Measurements from ENCODE around the gene CFAP20DC. TPM values are rescaled to one million over a fixed set of nuclear protein-coding genes. Genes with fewer than 3 reads are reported as not detected.

CFAP20DC gene
- total and polyA plus RNA-seq, 2 of the 8 experiments (the other 6 are each of a cell fraction or from before 2014, with no cell fraction given), result 2.2 to 2.8 TPM

DNA sequence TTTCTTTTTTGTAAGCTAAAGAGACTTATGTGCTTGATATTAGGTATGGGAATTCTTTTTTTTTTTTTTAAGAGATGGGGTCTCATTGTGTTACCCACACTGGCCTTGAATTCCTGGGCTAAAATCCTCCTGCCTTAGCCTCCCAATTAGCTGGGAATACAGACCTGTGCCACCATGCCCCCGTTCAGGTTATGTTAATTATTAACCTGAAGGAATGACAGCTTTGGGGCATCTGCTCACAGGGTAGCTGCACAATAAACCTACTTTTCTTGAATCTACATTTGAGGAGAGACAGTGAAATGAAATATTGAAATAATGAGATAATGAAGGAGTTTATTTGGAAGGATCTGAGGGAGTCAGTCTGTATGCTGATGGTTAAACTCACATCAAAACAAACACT lies 225.0 kb downstream of the CFAP20DC start:
- Histone ChIP-seq H2BK15ac (ENCODE audit: low read length) (no peak overlapping the region), H2BK120ac (replicated peaks; ENCODE audit: low read depth, low read length) (no peak overlapping the region), H3K4me3 (ENCODE audit: extremely low read depth in 1 of 4, insufficient read depth in 2 of 4, low read depth in 3 of 4, low read length in 4 of 4) (no peak overlapping the region), H3K79me1 (ENCODE audit: low read depth, low read length) (no peaks in the 10 kb centered on the region), H3K9me3 (ENCODE audit: insufficient read depth in 2 of 2, low read depth in 1 of 2, low read length in 1 of 2) (no peaks in the 10 kb centered on the region), H3K14ac (ENCODE audit: insufficient read length) (no peak overlapping the region), H3K4me2 (ENCODE audit: insufficient read depth in 1 of 2, low read depth in 2 of 2, low read length in 2 of 2) (no peak overlapping the region), H2BK5ac (ENCODE audit: low read depth, low read length) (no peak overlapping the region), H3K23ac (ENCODE audit: insufficient read length) (no peak overlapping the region), H4K91ac (replicated peaks; ENCODE audit: insufficient read length, low read length) (no peak overlapping the region), H4K5ac (ENCODE audit: insufficient read length, low read depth, low read length) (no peak overlapping the region), H2AFZ (ENCODE audit: low read length) (no peak overlapping the region), H3K36me3 (ENCODE audit: control insufficient read depth in 2 of 4, insufficient read depth in 4 of 4, low read length in 3 of 4) (peaks cover 0 to 2% (median 0%) of the 10 kb centered on the region in 4 experiments; a peak in 2 of 8 replicates), H3K18ac (ENCODE audit: extremely low read depth, low read length) (no peak overlapping the region), H2AK5ac (ENCODE audit: low read depth, low read length) (no peak overlapping the region), H3K27me3 (replicated peaks in 1 of 4; ENCODE audit: control insufficient read depth in 3 of 4, extremely low read depth in 1 of 4, insufficient read depth in 3 of 4, low read length in 3 of 4) (no peaks in the 10 kb centered on the region), H2BK12ac (ENCODE audit: low read depth, low read length) (no peak overlapping the region), H3K56ac (replicated peaks; ENCODE audit: insufficient read length, low read depth, low read length) (no peak overlapping the region), H2BK20ac (ENCODE audit: low read length) (no peak overlapping the region), H3K23me2 (ENCODE audit: low read depth, low read length) (no peaks in the 10 kb centered on the region), H3K9ac (replicated peaks in 1 of 4; ENCODE audit: extremely low read depth in 1 of 4, low read depth in 3 of 4, low read length in 3 of 4) (no peak overlapping the region), H3K79me2 (ENCODE audit: control insufficient read depth in 1 of 2, insufficient read depth in 2 of 2, low read length in 2 of 2) (no peaks in the 10 kb centered on the region), H3K4ac (replicated peaks; ENCODE audit: insufficient read length, low read depth, low read length) (no peak overlapping the region), H3K4me1 (replicated peaks in 1 of 4; ENCODE audit: control insufficient read depth in 3 of 4, insufficient read depth in 4 of 4, low read length in 3 of 4) (no peaks in the 10 kb centered on the region), H4K20me1 (replicated peaks in 1 of 2; ENCODE audit: control insufficient read depth in 1 of 2, insufficient read depth in 2 of 2, low read length in 2 of 2) (no peaks in the 10 kb centered on the region), H3K27ac (ENCODE audit: low read depth, low read length) (no peak overlapping the region), H4K8ac (ENCODE audit: extremely low read depth, insufficient read depth, low read length) (no peak overlapping the region)
- 74% methylated on average over 1 of the region's 1 CpG; no CpG with 5 or more reads in 1 of the 2 experiments for WGBS, 2 experiments (ENCODE audit: extremely low coverage in 1 of 2, insufficient coverage in 1 of 2, insufficient read length in 1 of 2, insufficient replicate concordance in 2 of 2, low coverage in 1 of 2, low lambda C conversion rate in 2 of 2, missing lambda C conversion rate in 1 of 2)
- TF ChIP-seq SIX5 (IDR thresholded peaks at IDR 0.05; ENCODE audit: low read depth, low read length), result no peak
- no peak for TF ChIP-seq RFX5 (IDR thresholded peaks at IDR 0.05; ENCODE audit: borderline replicate concordance, low read depth, low read length)
- no peak for TF ChIP-seq NRF1 (IDR thresholded peaks at IDR 0.05; ENCODE audit: low read depth, low read length)
- TF ChIP-seq KDM1A (IDR thresholded peaks at IDR 0.05; ENCODE audit: borderline replicate concordance, low read length), result no peak
- TF ChIP-seq BRCA1 (IDR thresholded peaks at IDR 0.05; ENCODE audit: low read depth, low read length), result no peak
- no peak for TF ChIP-seq BACH1 (IDR thresholded peaks at IDR 0.05; ENCODE audit: low read length)
- TF ChIP-seq CBX5 (IDR thresholded peaks at IDR 0.05; ENCODE audit: low read depth, low read length), result no peak
- TF ChIP-seq ZNF274 (IDR thresholded peaks at IDR 0.05; ENCODE audit: borderline replicate concordance, extremely low read depth, low read length), result no peak
- no peak for TF ChIP-seq ASH2L (IDR thresholded peaks at IDR 0.05; ENCODE audit: low read length)
- TF ChIP-seq RXRA (IDR thresholded peaks at IDR 0.05; ENCODE audit: insufficient read depth, low read depth, low read length), result no peak
- DNase-seq (ENCODE audit: low read depth in 1 of 2, low spot score in 2 of 2), result no peak
- POLR2A ChIA-PET (ENCODE audit: partially characterized antibody), result interaction anchor here (0.6 kb wide), 1 partner anchor 181 kb away, joined by 3 read pairs; no protein-coding TSS in a partner anchor
- CTCF ChIA-PET (ENCODE audit: partially characterized antibody), result interaction anchor here (0.6 to 3.2 kb wide), 28 partner anchors 12 to 869 kb away, joined by 3 to 18 read pairs (median 3); no protein-coding TSS in a partner anchor
- no peak for FAIRE-seq

Measured in H1 (cell line).